Measurements from ENCODE around the gene POMC. TPM values are rescaled to one million over a fixed set of nuclear protein-coding genes. Genes with fewer than 3 reads are reported as not detected.

The POMC gene
- total and polyA plus RNA-seq, 2 of the 4 experiments (the other 2 are of a cell fraction) = 0.17 TPM; not detected in 1

DNA sequence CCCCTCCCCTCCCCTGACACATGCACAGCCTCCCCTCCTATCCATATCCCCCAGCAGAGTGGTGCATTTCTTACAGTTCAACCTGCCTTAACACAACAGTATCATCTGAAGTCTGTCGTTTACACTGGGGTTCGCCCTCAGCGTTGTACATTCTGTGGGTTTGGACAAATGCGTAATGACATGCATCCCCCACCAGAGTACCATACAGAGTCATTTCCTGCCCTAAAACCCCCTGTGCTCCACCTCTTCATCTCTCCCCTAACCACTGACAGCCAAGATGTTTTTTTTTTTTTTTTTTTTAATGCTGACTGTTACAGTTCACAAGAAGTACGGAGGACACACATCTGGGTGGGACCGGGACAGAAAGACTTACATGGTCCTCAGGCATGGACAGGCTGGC lies 22.6 kb downstream of the POMC start:
- ChIA-PET POLR2A (ENCODE audit: unreplicated experiment) (no interaction called here), CTCF (no interaction called here)
- Histone ChIP-seq H4K91ac (ENCODE audit: insufficient read depth, low read depth, low read length) (no peak overlapping the region), H3K23ac (ENCODE audit: low read depth, low read length) (no peak overlapping the region), H2BK20ac (ENCODE audit: low read depth, low read length) (no peak overlapping the region), H3K79me1 (ENCODE audit: low read depth in 1 of 2, low read length in 2 of 2) (no peaks in the 10 kb centered on the region), H3K9me3 (ENCODE audit: control insufficient read depth, insufficient read depth, low read length) (no peaks in the 10 kb centered on the region), H2BK5ac (ENCODE audit: low read depth, low read length, poor library complexity, severe bottlenecking) (no peak overlapping the region), H2AFZ (replicated peaks; ENCODE audit: low read length, poor library complexity) (no peak overlapping the region), H2AK5ac (ENCODE audit: low read depth, low read length) (no peak overlapping the region), H4K20me1 (ENCODE audit: insufficient read depth, low read length) (no peaks in the 10 kb centered on the region), H3K4ac (ENCODE audit: low read depth, low read length) (no peak overlapping the region), H4K5ac (ENCODE audit: low read depth, low read length) (no peak overlapping the region), H2AK9ac (replicated peaks; ENCODE audit: low read depth, low read length, poor library complexity) (no peak overlapping the region), H3K27me3 (ENCODE audit: control insufficient read depth, insufficient read depth, low read length) (no peaks in the 10 kb centered on the region), H4K8ac (ENCODE audit: low read depth in 2 of 2, low read length in 2 of 2) (no peak overlapping the region), H3K4me2 (ENCODE audit: low read depth, low read length) (no peak overlapping the region), H3K9me1 (ENCODE audit: insufficient read depth, low read length) (no peaks in the 10 kb centered on the region), H3K18ac (ENCODE audit: low read depth, low read length) (no peak overlapping the region), H3K27ac (ENCODE audit: insufficient read depth, low read length) (no peak overlapping the region), H3K4me1 (ENCODE audit: control insufficient read depth, insufficient read depth, low read length) (no peaks in the 10 kb centered on the region), H2BK15ac (ENCODE audit: low read depth, low read length) (no peak overlapping the region), H2BK120ac (ENCODE audit: low read depth, low read length) (no peak overlapping the region), H3K36me3 (ENCODE audit: control insufficient read depth, insufficient read depth, low read length) (no peaks in the 10 kb centered on the region), H3K4me3 (ENCODE audit: insufficient read depth, low read depth, low read length) (no peak overlapping the region), H3K9ac (ENCODE audit: low read depth, low read length) (no peak overlapping the region), H3K14ac (replicated peaks; ENCODE audit: low read depth, low read length) (no peak overlapping the region), H3K56ac (ENCODE audit: extremely low read depth, insufficient read depth, low read length) (no peak overlapping the region)
- 84% methylated on average over 3 of the region's 6 CpGs; no CpG with 5 or more reads in 1 of the 2 experiments for WGBS, 2 experiments (ENCODE audit: extremely low coverage in 2 of 2, insufficient read length in 1 of 2)
- DNase-seq = no peak
- BruUV-seq (replicated peaks) = no TSS peak
- intact Hi-C loops (cut with micrococcal nuclease) = no loop called here
- TF ChIP-seq, protein P1, sequence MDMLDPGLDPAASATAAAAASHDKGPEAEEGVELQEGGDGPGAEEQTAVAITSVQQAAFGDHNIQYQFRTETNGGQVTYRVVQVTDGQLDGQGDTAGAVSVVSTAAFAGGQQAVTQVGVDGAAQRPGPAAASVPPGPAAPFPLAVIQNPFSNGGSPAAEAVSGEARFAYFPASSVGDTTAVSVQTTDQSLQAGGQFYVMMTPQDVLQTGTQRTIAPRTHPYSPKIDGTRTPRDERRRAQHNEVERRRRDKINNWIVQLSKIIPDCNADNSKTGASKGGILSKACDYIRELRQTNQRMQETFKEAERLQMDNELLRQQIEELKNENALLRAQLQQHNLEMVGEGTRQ (IDR thresholded peaks at IDR 0.05; ENCODE audit: low read depth, low read length) = no peak
- TF ChIP-seq, protein P2, sequence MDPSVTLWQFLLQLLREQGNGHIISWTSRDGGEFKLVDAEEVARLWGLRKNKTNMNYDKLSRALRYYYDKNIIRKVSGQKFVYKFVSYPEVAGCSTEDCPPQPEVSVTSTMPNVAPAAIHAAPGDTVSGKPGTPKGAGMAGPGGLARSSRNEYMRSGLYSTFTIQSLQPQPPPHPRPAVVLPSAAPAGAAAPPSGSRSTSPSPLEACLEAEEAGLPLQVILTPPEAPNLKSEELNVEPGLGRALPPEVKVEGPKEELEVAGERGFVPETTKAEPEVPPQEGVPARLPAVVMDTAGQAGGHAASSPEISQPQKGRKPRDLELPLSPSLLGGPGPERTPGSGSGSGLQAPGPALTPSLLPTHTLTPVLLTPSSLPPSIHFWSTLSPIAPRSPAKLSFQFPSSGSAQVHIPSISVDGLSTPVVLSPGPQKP (IDR thresholded peaks at IDR 0.05; ENCODE audit: borderline replicate concordance, low read depth, low read length) = no peak
- TF ChIP-seq MXI1 (IDR thresholded peaks at IDR 0.05; ENCODE audit: borderline replicate concordance, low read depth, low read length) = no peak
- no peak for TF ChIP-seq NFE2L2 (IDR thresholded peaks at IDR 0.05; ENCODE audit: low read depth, low read length)
- TF ChIP-seq SMC3 (IDR thresholded peaks at IDR 0.05; ENCODE audit: low read depth, low read length) = no peak
- TF ChIP-seq MAZ (IDR thresholded peaks at IDR 0.05; ENCODE audit: borderline replicate concordance, low read depth, low read length) = no peak
- TF ChIP-seq CEBPB (IDR thresholded peaks at IDR 0.05; ENCODE audit: low read depth, low read length) = no peak
- TF ChIP-seq RAD21 (IDR thresholded peaks at IDR 0.05; ENCODE audit: low read length) = no peak
- no peak for TF ChIP-seq FOS (IDR thresholded peaks at IDR 0.05; ENCODE audit: low read depth, low read length)
- no peak for TF ChIP-seq RCOR1 (IDR thresholded peaks at IDR 0.05; ENCODE audit: insufficient replicate concordance, low read length)
- TF ChIP-seq, protein P3, sequence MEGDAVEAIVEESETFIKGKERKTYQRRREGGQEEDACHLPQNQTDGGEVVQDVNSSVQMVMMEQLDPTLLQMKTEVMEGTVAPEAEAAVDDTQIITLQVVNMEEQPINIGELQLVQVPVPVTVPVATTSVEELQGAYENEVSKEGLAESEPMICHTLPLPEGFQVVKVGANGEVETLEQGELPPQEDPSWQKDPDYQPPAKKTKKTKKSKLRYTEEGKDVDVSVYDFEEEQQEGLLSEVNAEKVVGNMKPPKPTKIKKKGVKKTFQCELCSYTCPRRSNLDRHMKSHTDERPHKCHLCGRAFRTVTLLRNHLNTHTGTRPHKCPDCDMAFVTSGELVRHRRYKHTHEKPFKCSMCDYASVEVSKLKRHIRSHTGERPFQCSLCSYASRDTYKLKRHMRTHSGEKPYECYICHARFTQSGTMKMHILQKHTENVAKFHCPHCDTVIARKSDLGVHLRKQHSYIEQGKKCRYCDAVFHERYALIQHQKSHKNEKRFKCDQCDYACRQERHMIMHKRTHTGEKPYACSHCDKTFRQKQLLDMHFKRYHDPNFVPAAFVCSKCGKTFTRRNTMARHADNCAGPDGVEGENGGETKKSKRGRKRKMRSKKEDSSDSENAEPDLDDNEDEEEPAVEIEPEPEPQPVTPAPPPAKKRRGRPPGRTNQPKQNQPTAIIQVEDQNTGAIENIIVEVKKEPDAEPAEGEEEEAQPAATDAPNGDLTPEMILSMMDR (conservative IDR thresholded peaks at IDR 0.05; ENCODE audit: low read depth, low read length) = no peak
- no peak for TF ChIP-seq CHD1 (IDR thresholded peaks at IDR 0.05; ENCODE audit: low read depth, low read length)
- no peak for TF ChIP-seq MAFK (IDR thresholded peaks at IDR 0.05; ENCODE audit: low read depth, low read length)
- no peak for TF ChIP-seq POLR2A (IDR thresholded peaks at IDR 0.05; ENCODE audit: low read depth, low read length)
- TF ChIP-seq BHLHE40 (IDR thresholded peaks at IDR 0.05; ENCODE audit: low read depth, low read length) = no peak
- TF ChIP-seq RFX5 (IDR thresholded peaks at IDR 0.05; ENCODE audit: low read depth, low read length) = no peak
- dilution Hi-C loops (cut with HindIII; ENCODE audit: low sequenced_read_pairs, unreplicated experiment) = no loop called here
- in situ Hi-C loops (cut with MboI; ENCODE audit: low sequenced_read_pairs) = loop anchor here (25.0 kb wide), 1 partner anchor 734 kb away; no protein-coding TSS in a partner anchor
- ATAC-seq (ENCODE audit: low read depth) = no peak
